Stimulated activated CD4-positive, alpha-beta T cell treated with anti-CD3 and anti-CD28 coated beads, TNF-alpha, amount 100 ng/mL, for 1 hour (primary cell): ENCODE data around the gene TMEM185A.
"Not testable (repeated sequence)": the region's sequence is repeated elsewhere in the genome, so short reads cannot be mapped to it uniquely, and the experiment has no call there.

Source experiments
- DNase-seq, 3 donors: peaks; one replicate each; pipeline ENCODE4 v3.0.0-alpha.2; 2020; ENCODE audit warnings: low read depth in 3 of 3, low spot score in 1 of 3

Gene TMEM185A

GRCh38 chrX:149631234-149632165 lies at the start of gene TMEM185A:
TMEM185A (minus strand) TSS chrX:149631792; CDS start chrX:149631580, 212 bp downstream.
- peak; percentile 30 to 55 (median 46) for DNase-seq

- no peak for DNase-seq
These were observed 49.6 kb upstream of the TMEM185A start for GRCh38 chrX:149681182-149681581.

- DNase-seq, result not testable (repeated sequence)
These were observed 47.6 kb upstream of the TMEM185A start for GRCh38 chrX:149679164-149679678.

GRCh38 chrX:149675554-149675953 lies 44.0 kb upstream of the TMEM185A start:
- not testable (repeated sequence) for DNase-seq

- DNase-seq, result not testable (repeated sequence)
These were observed 43.5 kb upstream of the TMEM185A start for GRCh38 chrX:149675088-149675487.

- not testable (repeated sequence) for DNase-seq
These were observed 29.0 kb upstream of the TMEM185A start for GRCh38 chrX:149660613-149661012.

GRCh38 chrX:149656260-149656884 lies 24.8 kb upstream of the TMEM185A start:
- not testable (repeated sequence) for DNase-seq

- DNase-seq, result no peak
These were observed 20.8 kb upstream of the TMEM185A start for GRCh38 chrX:149652232-149652981.

- DNase-seq, result no peak
These were observed 18.6 kb upstream of the TMEM185A start for GRCh38 chrX:149650162-149650561.

- no peak for DNase-seq
These were observed 17.3 kb upstream of the TMEM185A start for GRCh38 chrX:149648932-149649331.

- no peak for DNase-seq
These were observed 15.9 kb upstream of the TMEM185A start for GRCh38 chrX:149647505-149647904.

GRCh38 chrX:149643496-149643895 lies 11.9 kb upstream of the TMEM185A start:
- DNase-seq, result no peak

GRCh38 chrX:149641835-149642234 lies 10.2 kb upstream of the TMEM185A start:
- DNase-seq, result no peak

- DNase-seq, result no peak
These were observed 9.8 kb upstream of the TMEM185A start for GRCh38 chrX:149641432-149641831.

GRCh38 chrX:149639568-149639967 lies 8.0 kb upstream of the TMEM185A start:
- no peak for DNase-seq

- DNase-seq, result no peak
These were observed 7.3 kb upstream of the TMEM185A start for GRCh38 chrX:149638860-149639259.

GRCh38 chrX:149633511-149633910 lies 1.9 kb upstream of the TMEM185A start:
- no peak for DNase-seq

- DNase-seq, result no peak
These were observed 835 bp downstream of the TMEM185A start for GRCh38 chrX:149630681-149631233.

GRCh38 chrX:149629730-149630387 lies 1.7 kb downstream of the TMEM185A start:
- DNase-seq, result no peak

- no peak for DNase-seq
These were observed 2.8 kb downstream of the TMEM185A start for GRCh38 chrX:149628768-149629167.
